ENCODE results near the gene SPRING1.
A peak's percentile ranks its signal among the peaks of the same experiment; 100 is the strongest.
"Not testable (repeated sequence)": the region's sequence is repeated elsewhere in the genome, so short reads cannot be mapped to it uniquely, and the experiment has no call there.

Gene SPRING1, protein sequence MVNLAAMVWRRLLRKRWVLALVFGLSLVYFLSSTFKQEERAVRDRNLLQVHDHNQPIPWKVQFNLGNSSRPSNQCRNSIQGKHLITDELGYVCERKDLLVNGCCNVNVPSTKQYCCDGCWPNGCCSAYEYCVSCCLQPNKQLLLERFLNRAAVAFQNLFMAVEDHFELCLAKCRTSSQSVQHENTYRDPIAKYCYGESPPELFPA

DNA sequence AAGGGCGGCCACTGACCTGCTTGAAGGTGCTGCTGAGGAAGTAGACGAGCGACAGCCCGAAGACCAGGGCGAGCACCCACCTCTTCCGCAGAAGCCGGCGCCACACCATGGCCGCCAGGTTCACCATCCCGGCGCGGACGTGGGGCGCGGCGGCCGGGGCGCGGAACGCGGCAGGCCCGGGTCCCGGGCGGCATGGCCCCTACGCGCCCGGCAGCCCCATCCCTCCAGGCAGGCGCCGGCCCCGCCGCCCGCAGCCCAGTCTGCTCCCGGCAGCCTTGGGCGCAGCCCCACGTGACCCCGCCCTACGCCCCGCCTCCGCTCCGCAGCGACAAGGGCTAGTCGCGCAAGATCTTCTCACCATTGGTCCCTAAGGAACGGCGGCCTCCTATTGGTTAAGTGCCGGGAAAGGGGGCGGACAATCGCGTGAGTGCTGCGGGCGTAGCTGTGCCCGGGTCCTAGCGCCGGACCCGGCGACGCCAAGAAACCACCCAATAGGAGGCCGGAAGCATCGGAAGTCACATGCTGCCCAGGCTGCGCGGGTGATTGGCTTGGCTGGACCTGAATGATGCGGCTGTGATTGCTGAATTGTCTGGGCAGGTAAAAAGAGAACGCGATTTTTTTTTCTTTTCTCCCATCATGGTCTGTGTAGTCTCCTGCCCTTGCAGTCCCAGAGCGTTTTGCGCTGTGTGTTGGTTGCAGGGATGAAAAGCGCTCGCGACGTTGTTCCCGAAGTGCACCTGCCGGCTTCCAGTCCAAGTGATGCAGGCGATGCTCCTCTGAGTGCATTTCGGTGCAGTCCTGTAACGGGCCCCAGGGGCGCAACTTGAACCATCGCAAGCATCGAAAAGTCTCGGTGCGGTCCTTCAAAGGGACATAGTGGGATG lies at the start of gene SPRING1, which contains the start of gene RNFT2:
Gene SPRING1, minus strand, starts transcription at position 296 of the 884 bp plus-strand sequence. Its CDS starts 169 bp downstream, at position 127.
Gene RNFT2, plus strand, starts transcription at position 542 of the 884 bp plus-strand sequence. CDS start 2,183 bp downstream, outside the sequence.
- DNase-seq (ENCODE audit: low read depth in 2 of 2): peak; percentile 96 to 99

DNA sequence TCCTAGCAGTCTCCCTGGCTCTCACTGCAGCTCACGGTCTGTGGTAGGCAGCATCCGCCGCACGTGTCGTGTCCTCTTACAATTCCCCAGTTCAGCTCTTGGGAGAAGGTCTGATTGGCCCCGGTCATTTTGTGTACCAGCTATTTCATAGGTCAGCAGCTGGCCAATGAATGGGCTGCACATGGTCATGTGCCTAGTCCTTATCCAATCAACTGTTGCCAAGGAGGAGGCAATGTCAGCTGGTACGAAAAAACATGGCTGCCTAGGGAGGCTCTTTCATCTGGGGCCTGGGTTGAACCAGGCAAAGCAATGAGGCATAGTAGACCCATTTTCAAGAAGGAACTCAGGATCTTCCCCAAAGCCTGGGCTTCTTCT lies 46.4 kb upstream of the SPRING1 start:
- no peak for DNase-seq (ENCODE audit: low read depth in 2 of 2)

DNA sequence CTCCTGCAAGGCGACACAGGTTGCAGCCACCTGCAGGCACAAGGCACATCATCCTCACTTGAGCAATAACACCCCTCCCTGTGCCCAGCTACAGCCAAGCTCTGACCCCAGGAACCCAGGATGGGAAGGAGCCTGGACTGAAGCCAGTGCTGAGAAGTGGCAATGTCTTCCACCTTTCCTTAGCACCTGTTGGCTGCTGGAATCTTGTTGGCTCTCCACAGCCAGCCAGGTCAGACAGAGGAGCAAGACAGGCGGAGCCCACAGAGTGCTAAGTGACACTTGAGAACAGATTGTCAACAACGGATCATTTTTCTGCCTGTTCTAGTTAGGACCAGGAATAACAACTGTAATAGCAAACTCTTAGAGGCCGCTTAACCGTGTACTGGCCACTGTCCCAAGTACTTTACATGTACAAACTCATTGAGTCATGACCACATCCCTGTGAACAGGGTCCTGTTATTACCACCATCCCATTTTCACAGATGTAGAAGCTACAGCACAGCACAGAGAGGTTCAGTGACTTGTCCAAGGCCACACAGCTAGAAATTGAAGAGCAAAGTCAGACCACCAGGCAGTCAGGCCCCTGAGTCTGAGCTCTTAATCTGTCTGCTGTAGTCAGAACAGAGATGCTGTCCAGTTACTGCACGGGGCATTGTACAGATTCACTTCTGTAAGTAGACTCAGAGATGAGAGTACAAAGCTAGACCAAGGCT lies 45.8 kb upstream of the SPRING1 start:
- DNase-seq (ENCODE audit: low read depth in 2 of 2): no peak

DNA sequence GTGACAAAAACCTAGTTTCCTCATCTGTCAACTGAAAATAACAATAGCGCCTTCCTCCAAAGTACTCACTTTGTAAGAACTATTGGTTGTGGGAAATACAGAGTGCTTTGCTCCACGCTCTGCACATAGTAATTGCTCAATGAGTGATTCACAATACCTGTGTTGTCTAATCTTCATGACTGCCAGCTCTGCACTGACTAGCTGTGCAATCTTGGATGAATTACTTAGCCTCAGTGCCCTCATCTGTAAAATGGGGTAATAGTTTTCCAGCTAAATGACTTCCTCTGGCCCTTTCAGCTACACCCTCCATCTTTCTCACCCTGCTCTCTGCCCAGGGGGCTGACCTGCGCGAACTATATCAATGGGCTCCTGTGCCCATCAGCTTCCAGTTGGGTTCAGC lies 43.1 kb upstream of the SPRING1 start:
- DNase-seq (ENCODE audit: low read depth in 2 of 2): no peak

DNA sequence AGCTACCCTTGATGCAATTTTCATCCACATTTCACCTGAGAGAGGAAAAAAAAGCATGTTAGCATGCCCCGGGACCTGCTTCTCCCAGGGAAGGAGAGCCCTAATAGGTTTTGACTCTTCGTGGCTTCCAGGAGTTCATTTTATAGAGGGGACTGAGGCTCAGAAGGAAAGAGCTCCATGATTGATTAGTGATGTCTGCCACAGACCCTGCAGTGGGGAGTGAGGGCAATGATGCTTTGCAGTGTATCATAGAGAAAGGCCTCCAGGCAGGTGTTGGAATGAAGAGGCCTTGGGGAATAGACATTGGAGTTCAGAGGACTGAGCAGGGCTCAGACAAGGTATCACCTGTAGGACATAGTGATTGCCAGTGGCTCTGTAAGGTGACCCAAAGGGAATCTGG lies 41.7 kb upstream of the SPRING1 start:
- DNase-seq (ENCODE audit: low read depth in 2 of 2): no peak

DNA sequence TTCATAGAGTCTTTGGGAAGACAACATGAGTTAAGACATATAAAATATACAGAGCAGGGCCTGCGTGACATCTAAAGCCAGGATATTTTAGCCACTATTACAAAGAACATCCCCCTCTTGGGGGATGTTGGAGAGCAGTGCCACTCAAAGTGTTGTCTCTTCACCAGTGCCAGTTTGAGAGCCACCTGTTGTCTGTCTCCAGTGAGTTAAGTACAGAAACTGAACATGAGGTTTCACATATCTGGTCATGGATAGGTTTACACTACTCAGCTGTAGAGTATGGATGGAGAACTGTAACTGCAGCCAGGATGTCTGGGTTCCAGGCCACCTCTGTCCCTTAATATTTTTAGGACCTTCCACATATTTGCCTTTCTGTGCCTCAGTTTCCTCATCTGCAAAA lies 39.4 kb upstream of the SPRING1 start:
- DNase-seq (ENCODE audit: low read depth in 2 of 2): no peak

DNA sequence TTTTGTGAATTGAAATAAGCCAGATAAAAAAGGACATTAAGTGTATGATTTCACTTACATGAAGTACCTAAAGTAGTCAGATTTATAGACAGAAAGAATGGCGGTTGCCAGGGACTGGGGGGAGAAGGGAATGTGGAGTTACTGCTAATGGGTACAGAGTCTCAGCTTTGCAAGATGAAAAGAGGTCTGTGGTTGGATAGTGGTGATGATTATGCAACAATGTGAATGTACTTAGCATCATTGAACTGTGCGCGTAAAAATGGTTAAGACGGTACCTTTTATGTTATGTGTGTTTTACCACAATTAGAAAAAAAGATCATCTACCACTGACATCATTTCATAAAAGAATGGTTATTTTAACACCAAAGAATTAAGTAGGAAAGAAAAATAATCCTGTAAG lies 36.2 kb upstream of the SPRING1 start:
- no peak for DNase-seq (ENCODE audit: low read depth in 2 of 2)

DNA sequence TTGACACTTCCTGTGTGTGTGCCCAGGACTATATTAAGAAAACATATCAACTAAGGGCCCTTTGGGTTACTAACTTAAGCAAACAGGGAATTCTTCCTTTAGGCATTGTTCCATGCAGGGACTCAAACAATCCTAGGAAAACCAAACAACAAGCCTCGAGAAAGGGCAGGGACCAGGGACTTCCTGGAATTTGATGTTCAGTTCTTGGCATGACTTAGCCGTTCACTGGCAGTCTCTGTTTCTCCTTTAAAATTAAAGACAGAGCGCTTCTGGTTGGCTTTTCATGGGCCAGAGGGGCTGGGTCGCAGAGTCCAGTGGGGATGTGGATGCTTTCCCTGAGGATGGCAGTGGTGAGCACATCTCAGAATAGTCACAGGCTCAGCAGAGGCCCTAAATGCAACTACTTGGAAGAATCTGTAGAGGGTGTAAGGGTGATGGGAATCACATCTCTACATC lies 35.4 kb upstream of the SPRING1 start:
- DNase-seq (ENCODE audit: low read depth in 2 of 2): no peak

DNA sequence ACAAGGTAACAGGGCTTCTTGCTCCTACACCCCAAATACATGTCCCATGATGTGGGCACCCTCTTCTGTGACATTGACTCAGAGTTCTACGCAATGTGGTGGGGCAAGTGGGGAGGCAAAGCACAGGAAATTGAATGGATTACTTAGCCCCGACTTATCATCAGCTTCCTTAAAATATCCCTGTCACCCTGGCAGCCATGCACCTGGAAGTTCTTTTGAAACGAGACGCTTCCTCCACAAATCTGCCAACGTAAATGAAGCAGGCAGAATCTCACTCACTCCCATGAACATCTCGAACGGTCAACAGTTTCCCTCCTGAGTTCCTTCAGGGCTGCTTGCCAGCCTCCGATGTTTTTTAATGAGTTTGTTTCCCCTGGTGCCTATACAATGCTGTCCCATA lies 33.8 kb upstream of the SPRING1 start:
- no peak for DNase-seq (ENCODE audit: low read depth in 2 of 2)

DNA sequence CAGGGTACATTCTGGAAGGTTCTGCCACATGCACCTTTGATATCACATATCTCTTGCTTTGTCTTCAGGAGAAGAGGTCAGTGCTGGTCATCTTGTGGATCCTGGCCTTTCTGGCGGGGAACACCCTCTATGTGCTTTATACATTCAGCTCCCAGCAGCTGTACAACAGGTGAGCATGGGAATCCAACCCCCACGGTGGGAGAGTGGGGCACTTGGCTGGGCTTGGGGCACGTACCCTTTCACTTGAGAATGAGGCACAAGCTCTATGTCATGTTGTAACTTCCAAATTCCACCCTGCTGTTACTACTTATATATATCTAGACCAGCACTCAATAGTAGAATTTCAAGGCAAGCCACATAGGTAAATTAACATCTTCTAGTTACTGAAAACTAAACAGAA lies 28.9 kb upstream of the SPRING1 start:
- DNase-seq (ENCODE audit: low read depth in 2 of 2): no peak

DNA sequence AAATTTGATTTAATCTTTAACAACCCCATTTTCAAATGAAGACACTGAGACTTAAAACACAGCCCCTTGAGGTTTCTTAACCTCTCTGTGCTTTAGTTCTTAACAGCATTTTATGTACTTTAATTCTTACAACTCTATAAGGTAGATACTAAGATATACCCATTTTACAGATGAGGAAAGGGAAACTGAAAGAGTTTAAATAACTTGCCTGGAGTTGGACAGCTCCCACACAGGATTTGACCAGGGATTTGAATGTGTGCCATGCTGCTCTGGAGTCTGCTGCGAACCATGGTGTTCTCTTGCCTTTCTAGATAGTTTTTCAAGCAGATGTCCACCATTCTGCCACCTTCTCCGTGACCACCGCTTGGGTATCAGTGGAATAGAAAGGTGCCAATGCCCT lies 28.4 kb upstream of the SPRING1 start:
- no peak for DNase-seq (ENCODE audit: low read depth in 2 of 2)

DNA sequence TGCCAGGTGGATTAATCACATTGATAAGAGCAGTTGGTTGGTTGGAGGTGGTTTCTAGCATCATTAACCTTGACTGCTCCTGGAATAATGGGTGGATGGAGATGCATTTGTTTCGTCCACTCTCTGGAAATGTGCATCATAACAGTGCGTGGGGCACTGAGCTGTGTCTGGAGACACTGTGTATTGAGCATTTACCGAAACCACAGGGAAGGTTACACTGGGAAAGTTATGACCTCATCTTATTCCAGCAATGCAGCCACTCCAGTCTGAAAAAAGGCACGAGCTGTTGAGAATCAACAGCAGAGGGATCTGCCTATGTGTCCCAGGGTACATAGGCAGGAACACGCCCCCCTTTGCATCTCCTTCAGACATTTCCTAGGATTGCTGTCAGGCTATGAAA lies 27.4 kb upstream of the SPRING1 start:
- DNase-seq (ENCODE audit: low read depth in 2 of 2): no peak

DNA sequence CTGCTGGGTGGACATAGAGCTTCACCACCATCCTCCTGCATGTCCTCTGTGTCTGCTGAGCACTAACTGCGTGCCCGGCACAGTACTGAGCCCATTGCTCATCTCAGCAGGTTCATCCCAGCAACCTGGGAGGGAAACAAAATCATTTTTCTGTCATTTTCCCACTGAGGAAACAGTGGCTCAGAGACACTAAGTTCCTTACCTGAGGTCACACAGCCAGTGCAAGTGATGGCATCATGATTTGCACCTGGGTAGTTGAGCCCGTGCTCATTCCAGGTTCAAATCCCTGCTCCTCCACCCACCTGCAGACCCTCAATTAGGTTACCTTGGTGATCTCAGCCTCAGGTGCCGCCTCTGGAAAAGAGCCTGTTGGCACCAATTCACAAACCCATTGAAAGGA lies 23.6 kb upstream of the SPRING1 start:
- no peak for DNase-seq (ENCODE audit: low read depth in 2 of 2)

DNA sequence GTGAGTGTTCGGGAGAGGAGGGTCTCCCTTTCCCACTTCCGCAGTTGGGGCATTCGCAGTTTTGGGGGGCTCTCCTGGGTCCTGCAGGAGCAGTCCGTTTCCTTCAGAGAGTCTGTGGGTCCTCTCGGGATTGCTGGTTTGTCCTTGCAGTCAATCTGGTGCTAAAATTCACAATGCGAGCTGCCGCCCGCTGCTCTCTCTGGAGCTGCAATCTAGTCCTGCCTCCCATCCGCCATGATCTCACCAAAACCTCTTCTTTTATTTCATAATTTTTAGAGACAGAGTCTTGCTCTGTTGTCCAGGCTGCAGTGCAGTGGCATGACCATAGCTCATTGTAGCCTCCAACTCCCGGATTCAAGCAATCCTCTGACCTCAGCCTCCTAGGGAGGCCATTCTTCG lies 22.8 kb upstream of the SPRING1 start:
- no peak for DNase-seq (ENCODE audit: low read depth in 2 of 2)

DNA sequence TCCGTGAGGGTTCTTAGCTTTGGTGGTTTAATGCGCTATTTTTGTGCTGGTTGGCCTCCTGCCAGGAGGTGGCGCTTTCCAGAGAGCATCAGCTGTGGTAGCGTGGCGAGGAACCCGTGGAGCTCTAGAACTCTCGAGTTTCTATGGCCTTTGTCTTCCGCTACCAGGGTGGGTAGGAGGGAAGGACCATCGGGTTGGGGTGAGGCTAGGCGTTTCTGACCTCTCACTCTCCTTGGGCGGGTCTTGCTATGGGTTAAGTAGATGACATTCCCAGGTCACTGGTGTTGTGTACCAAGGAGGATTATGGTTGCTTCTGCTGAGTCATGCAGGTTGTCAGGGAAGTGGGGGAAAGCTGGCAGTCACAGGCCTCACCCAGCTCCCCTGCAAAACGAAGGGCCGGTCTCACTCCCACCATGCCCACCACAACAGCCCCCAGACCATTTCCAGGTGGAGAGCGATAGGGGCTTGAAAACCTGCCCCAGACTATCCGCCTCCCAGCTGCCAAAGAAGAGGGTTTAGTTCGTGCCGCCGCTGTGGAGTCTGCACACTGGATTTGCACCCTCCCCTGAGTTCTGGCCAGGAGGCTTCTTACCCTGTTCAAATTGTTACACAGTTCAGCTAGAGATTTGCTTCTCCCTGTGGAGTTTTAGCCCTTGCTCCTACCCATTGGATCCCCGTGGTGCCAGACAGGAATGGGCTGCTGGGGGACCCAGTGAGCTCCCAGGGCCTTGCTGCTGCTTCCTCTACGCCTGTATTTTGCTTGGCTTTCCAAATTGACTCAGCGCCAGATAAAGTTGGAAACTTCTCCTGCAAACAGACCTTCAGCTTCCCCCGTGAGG lies 22.1 kb upstream of the SPRING1 start:
- DNase-seq (ENCODE audit: low read depth in 2 of 2): no peak

DNA sequence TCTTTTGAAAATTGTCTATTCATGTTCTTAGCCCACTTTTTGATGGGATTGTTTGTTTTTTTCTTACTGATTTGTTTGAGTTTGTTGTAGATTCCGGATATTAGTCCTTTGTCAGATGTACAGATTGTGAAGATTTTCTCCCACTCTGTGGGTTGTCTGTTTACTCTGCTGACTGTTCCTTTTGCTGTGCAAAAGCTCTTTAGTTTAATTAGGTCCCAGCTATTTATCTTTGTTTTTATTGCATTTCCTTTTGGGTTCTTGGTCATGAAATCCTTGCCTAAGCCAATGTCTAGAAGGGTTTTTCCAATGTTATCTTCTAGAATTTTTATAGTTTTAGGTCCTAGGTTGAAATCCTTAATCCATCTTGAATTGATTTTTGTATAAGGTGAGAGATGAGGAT lies 16.9 kb upstream of the SPRING1 start:
- DNase-seq (ENCODE audit: low read depth in 2 of 2): not testable (repeated sequence)

DNA sequence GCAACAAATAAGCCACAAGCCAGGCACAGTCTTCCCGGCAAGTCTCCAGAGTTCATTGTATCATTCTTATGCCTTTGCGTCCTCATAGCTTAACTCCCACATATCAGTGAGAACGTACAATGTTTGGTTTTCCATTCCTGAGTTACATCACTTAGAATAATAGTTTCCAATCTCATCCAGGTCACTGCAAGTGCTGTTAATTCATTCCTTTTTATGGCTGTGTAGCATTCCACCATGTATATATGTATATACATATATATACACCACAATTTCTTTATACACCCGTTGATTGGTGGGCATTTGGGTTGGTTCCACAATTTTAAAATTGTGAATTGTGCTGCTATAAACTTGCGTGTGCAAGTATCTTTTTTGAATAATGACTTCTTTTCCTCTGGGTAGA lies 16.2 kb upstream of the SPRING1 start:
- not testable (repeated sequence) for DNase-seq (ENCODE audit: low read depth in 2 of 2)

DNA sequence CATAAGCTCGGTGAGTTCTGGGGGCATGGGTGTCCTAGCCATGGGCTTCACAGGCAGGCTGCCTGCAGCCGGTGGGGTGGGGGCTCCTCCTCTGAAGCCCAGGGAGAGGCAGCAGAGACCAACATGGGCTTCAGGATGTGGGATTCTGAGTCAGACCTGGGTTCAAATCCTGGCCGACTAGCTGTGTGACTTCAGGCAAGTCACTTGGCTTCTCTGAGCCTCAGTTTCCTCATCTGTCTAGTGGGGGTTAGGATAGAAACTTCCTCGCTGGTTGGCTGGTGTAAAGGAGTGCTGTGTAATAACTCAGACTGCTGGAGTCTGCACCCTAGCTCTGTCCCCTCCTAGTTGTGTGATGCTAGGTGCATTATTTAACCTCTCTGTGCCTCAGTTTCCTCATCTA lies 12.4 kb upstream of the SPRING1 start:
- no peak for DNase-seq (ENCODE audit: low read depth in 2 of 2)

DNA sequence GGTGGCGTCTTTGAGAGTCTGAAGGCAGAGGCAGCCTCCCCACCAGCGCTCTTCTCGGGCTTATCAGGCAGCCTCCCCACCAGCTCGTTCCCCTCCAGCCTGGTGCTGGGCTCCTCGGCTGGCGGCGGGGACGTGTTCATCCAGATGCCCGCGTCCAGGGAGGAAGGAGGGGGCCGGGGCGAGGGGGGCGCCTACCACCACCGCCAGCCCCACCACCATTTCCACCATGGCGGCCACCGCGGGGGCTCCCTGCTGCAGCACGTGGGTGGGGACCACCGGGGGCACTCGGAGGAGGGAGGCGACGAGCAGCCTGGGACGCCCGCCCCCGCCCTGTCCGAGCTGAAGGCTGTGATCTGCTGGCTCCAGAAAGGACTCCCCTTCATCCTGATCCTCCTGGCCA lies 12.0 kb upstream of the SPRING1 start:
- no peak for DNase-seq (ENCODE audit: low read depth in 2 of 2)

DNA sequence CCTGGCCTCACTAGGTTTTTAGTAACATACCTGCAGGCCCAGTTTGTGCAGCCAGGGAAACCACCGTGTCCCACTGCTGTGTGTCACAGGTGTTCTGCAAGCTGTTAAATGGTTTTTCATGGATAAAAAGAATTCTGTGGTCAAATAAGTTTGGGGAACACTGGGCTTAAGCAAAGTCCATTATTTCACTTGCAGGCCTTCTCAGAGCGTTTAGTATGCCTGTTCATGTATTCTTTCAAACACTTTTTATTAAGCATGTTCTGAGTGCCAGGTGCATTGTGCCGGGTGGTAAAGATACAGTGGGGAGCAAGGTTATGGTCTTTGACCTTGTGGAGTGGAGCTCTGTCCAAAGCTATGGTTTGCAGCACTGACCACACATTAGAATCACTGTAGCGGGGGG lies 7.7 kb upstream of the SPRING1 start:
- DNase-seq (ENCODE audit: low read depth in 2 of 2): no peak

DNA sequence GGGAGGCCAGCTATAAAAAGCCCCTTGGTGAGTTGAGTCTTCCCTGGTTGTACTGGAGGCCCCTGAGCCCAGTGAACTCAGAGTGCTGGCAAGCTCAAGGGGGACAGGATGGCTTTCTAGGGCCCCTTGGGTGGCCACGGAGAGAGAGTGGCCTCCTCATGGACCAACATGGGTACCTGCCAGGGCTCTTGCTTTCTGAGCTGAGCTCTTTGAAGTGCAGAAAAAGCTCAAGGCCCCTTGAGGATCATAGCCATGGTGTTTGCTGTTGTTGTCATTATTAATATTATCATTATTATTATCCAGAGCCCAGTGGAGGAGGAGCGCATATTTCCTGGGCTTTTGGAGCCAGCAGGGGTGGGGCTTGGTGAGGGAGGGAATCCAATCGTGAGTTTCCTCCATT lies 6.9 kb upstream of the SPRING1 start:
- no peak for DNase-seq (ENCODE audit: low read depth in 2 of 2)

DNA sequence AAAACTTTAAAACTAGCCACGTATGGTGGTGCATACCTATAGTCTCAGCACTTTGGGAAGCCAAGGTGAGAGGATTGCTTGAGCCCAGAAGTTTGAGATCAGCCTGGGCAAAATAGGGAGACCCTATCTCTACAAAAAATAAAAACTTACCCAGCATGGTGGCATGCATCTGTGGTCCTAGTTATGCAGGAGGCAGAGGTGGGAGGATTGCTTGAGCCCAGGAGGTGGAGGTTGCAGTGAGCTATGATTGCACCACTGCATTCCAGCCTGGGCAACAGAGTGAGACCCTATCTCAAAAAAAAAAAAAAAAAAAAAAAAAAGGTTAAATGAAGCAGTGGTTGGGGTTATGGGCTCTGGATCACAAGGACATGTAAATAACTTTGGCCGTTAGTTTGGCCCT lies 4.9 kb upstream of the SPRING1 start:
- DNase-seq (ENCODE audit: low read depth in 2 of 2): not testable (repeated sequence)
